ENCODE measurements around the gene LMTK3. TPM values are rescaled to one million over a fixed set of nuclear protein-coding genes. Genes with fewer than 3 reads are reported as not detected.

Gene LMTK3
- total and polyA plus RNA-seq, 2 experiments from 2014 or later = 1.6 to 11.8 TPM

DNA sequence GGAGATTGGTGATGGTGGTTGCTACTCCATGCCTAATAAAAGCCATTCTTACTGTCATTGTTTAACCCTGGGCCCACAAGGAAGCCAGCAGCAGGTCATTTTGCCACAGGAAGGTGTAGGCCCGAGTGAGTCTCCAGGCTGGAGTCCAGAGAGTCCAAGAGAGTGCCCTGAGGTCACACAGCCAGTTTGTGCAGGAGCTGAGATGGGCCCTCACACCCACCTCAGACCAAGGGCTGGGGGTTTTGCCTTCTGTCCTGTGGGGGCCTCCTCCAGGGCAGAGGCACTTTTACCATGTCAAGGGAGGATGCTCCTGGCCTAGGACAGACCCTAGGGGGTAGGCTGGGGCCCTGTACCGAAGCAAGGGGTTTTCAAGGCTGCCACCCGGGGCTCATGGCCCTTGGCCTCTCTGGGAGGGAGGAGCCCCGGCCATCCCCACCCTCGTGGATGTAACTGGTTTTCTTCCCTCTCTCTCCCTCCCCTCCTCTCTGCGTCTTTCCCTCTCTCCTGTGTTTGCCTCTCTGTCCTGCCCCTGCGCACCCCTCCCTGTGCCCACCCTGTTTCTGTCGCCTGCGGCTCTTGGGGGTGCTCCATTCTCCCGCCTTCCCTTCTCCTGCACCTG, 34.5 kb downstream of the LMTK3 start (continued):
- TF ChIP-seq, protein P1, sequence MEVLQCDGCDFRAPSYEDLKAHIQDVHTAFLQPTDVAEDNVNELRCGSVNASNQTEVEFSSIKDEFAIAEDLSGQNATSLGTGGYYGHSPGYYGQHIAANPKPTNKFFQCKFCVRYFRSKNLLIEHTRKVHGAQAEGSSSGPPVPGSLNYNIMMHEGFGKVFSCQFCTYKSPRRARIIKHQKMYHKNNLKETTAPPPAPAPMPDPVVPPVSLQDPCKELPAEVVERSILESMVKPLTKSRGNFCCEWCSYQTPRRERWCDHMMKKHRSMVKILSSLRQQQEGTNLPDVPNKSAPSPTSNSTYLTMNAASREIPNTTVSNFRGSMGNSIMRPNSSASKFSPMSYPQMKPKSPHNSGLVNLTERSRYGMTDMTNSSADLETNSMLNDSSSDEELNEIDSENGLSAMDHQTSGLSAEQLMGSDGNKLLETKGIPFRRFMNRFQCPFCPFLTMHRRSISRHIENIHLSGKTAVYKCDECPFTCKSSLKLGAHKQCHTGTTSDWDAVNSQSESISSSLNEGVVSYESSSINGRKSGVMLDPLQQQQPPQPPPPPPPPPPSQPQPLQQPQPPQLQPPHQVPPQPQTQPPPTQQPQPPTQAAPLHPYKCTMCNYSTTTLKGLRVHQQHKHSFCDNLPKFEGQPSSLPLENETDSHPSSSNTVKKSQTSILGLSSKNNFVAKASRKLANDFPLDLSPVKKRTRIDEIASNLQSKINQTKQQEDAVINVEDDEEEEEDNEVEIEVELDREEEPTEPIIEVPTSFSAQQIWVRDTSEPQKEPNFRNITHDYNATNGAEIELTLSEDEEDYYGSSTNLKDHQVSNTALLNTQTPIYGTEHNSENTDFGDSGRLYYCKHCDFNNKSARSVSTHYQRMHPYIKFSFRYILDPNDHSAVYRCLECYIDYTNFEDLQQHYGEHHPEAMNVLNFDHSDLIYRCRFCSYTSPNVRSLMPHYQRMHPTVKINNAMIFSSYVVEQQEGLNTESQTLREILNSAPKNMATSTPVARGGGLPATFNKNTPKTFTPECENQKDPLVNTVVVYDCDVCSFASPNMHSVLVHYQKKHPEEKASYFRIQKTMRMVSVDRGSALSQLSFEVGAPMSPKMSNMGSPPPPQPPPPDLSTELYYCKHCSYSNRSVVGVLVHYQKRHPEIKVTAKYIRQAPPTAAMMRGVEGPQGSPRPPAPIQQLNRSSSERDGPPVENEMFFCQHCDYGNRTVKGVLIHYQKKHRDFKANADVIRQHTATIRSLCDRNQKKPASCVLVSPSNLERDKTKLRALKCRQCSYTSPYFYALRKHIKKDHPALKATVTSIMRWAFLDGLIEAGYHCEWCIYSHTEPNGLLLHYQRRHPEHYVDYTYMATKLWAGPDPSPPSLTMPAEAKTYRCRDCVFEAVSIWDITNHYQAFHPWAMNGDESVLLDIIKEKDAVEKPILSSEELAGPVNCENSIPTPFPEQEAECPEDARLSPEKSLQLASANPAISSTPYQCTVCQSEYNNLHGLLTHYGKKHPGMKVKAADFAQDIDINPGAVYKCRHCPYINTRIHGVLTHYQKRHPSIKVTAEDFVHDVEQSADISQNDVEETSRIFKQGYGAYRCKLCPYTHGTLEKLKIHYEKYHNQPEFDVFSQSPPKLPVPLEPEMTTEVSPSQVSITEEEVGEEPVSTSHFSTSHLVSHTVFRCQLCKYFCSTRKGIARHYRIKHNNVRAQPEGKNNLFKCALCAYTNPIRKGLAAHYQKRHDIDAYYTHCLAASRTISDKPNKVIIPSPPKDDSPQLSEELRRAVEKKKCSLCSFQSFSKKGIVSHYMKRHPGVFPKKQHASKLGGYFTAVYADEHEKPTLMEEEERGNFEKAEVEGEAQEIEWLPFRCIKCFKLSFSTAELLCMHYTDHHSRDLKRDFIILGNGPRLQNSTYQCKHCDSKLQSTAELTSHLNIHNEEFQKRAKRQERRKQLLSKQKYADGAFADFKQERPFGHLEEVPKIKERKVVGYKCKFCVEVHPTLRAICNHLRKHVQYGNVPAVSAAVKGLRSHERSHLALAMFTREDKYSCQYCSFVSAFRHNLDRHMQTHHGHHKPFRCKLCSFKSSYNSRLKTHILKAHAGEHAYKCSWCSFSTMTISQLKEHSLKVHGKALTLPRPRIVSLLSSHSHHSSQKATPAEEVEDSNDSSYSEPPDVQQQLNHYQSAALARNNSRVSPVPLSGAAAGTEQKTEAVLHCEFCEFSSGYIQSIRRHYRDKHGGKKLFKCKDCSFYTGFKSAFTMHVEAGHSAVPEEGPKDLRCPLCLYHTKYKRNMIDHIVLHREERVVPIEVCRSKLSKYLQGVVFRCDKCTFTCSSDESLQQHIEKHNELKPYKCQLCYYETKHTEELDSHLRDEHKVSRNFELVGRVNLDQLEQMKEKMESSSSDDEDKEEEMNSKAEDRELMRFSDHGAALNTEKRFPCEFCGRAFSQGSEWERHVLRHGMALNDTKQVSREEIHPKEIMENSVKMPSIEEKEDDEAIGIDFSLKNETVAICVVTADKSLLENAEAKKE (CRISPR knock-in tag; IDR thresholded peaks at IDR 0.05) = no peak
- TF ChIP-seq EZH2phosphoT487 (IDR thresholded peaks at IDR 0.05; ENCODE audit: unreplicated experiment) = no peak

DNA sequence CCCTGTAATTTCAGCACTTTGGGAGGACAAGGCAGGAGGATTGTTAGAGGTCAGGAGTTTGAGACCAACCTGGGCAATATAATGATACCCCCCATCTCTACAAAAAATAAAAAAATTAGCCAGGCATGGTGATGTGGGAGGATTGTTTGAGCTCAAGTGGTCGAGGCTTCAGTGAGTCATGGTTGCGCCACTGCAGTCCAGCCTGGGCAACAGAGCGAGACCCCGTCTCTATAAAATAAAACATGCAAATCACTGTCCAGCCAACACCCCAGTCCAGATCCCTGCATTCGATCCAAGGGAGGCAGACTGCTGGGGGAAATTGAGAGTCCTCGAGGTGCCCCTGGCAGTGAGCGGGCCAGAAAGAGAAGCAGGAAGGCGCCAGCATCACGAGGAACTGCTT, 35.5 kb downstream of the LMTK3 start:
- Mint-ChIP-seq H3K27me3 (ENCODE audit: insufficient read depth, low read depth, poor library complexity) (peaks cover 25% of the 10 kb centered on the region), H3K9me3 (no peaks in the 10 kb centered on the region), H3K4me3 (no peak overlapping the region; the same call in 2 of the 3 replicates), H3K4me1 (peaks cover 13% of the 10 kb centered on the region), H3K27ac (no peak overlapping the region), H3K36me3 (ENCODE audit: low read depth) (peaks cover 68% of the 10 kb centered on the region)
- peaks cover 4% of the 10 kb centered on the region; the same call in 1 of the 2 replicates for H3K4me1 ChIP-seq (ENCODE audit: insufficient read depth)
- H3K4me2 ChIP-seq = no peak overlapping the region
- H3K9me2 ChIP-seq (ENCODE audit: insufficient read depth) = no peaks in the 10 kb centered on the region
- H3K36me3 ChIP-seq (ENCODE audit: insufficient read depth) = peaks cover 40% of the 10 kb centered on the region
- no peak overlapping the region for H3K4me3 ChIP-seq
- H3F3A ChIP-seq (replicated peaks; ENCODE audit: low read depth) = peaks cover 29% of the 10 kb centered on the region
- H3K27ac ChIP-seq (ENCODE audit: low read depth) = 0 out of 2 replicates have a peak overlapping the region, but pooled peaks have one; percentile 50
- H4K20me1 ChIP-seq (replicated peaks; ENCODE audit: insufficient read depth) = peaks cover 14% of the 10 kb centered on the region
- DNase-seq (ENCODE audit: low spot score) (no peak), ATAC-seq (no peak)
- H2AFZ ChIP-seq = no peak overlapping the region
- no peaks in the 10 kb centered on the region for H3K79me2 ChIP-seq (replicated peaks; ENCODE audit: insufficient read depth)
- H3K27me3 ChIP-seq (ENCODE audit: insufficient read depth) = no peaks in the 10 kb centered on the region
- TF ChIP-seq EZH2 (IDR thresholded peaks at IDR 0.05; ENCODE audit: low read depth, unreplicated experiment) (no peak), EZH2phosphoT487 (IDR thresholded peaks at IDR 0.05; ENCODE audit: unreplicated experiment) (no peak), ZNF331 (CRISPR knock-in tag; IDR thresholded peaks at IDR 0.05; ENCODE audit: low read depth) (no peak), POLR2AphosphoS5 (IDR thresholded peaks at IDR 0.05; ENCODE audit: low read depth) (no peak), ZNF114 (CRISPR knock-in tag; IDR thresholded peaks at IDR 0.05) (no peak)
- TF ChIP-seq, protein P2, sequence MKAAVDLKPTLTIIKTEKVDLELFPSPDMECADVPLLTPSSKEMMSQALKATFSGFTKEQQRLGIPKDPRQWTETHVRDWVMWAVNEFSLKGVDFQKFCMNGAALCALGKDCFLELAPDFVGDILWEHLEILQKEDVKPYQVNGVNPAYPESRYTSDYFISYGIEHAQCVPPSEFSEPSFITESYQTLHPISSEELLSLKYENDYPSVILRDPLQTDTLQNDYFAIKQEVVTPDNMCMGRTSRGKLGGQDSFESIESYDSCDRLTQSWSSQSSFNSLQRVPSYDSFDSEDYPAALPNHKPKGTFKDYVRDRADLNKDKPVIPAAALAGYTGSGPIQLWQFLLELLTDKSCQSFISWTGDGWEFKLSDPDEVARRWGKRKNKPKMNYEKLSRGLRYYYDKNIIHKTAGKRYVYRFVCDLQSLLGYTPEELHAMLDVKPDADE (IDR thresholded peaks at IDR 0.05) = no peak
- TF ChIP-seq, protein P1 (CRISPR knock-in tag; IDR thresholded peaks at IDR 0.05) = no peak

All from GM23338 (cell line).